HepG2 (cell line): Measurements from ENCODE around the gene RAC3. TPM values are rescaled to one million over a fixed set of nuclear protein-coding genes. Genes with fewer than 3 reads are reported as not detected.

Experiments used
- GATAD1 ChIP-seq: IDR thresholded peaks from 2 replicates; pipeline ENCODE4 v1.6.1; 2016; ENCODE audit warnings: missing genetic modification reagents, missing compliant biosample characterization
- KDM1A ChIP-seq: IDR thresholded peaks from 2 replicates; pipeline ENCODE4 v1.6.1; 2016; ENCODE audit warnings: missing compliant biosample characterization
- KDM4B ChIP-seq: sonication (generic); formaldehyde crosslinking; IDR thresholded peaks from 2 replicates; pipeline ENCODE4 v1.4.0; 2020; ENCODE audit warnings: missing genetic modification reagents
- MZF1 ChIP-seq: sonication (generic); formaldehyde crosslinking; IDR thresholded peaks from 2 replicates; pipeline ENCODE4 v1.8.1; 2023; ENCODE audit warnings: mild to moderate bottlenecking, missing genetic modification reagents, borderline replicate concordance
- YEATS4 ChIP-seq: sonication (generic); formaldehyde crosslinking; IDR thresholded peaks from 2 replicates; pipeline ENCODE4 v1.4.0; 2020; ENCODE audit warnings: missing genetic modification reagents, borderline replicate concordance
- ZMAT3 ChIP-seq: sonication (generic); formaldehyde crosslinking; conservative IDR thresholded peaks from 2 replicates; pipeline ENCODE4 v1.7.0; 2021; ENCODE audit warnings: missing genetic modification reagents
- ZNF333 ChIP-seq: sonication (generic); formaldehyde crosslinking; IDR thresholded peaks from 2 replicates; pipeline ENCODE4 v1.4.0; 2020; ENCODE audit warnings: mild to moderate bottlenecking, missing genetic modification reagents, borderline replicate concordance
- ZNF652 ChIP-seq: IDR thresholded peaks from 2 replicates; pipeline ENCODE4 v1.6.1; 2016; ENCODE audit warnings: low read depth, borderline replicate concordance
- ZNF776 ChIP-seq: sonication (generic); formaldehyde crosslinking; IDR thresholded peaks from 2 replicates; pipeline ENCODE4 v1.4.0; 2020; ENCODE audit warnings: mild to moderate bottlenecking, missing genetic modification reagents
- ZNF841 ChIP-seq: sonication (generic); formaldehyde crosslinking; IDR thresholded peaks from 2 replicates; pipeline ENCODE4 v1.8.1; 2023; ENCODE audit warnings: missing genetic modification reagents, borderline replicate concordance
- polyA plus RNA-seq, 8 experiments: library from polyadenylated mRNA; depleted of rRNA in 3 of 8; stranded (reverse) in 7 of 8; unstranded in 1 of 8; fragments of >200 nt; fragmentation: Illumina TruSeq in 4 of 8; extraction: Trizol in 4 of 8; gene quantifications; 2 replicates each; pipeline versions ENCODE4 v1.2.1 to v1.2.3, GENCODE V29; 2011 to 2016; ENCODE audit warnings: low read depth in 4 of 8, missing spikeins in 1 of 8, mixed read lengths in 1 of 8; ENCODE audit not compliant: insufficient read depth in 1 of 8
- total RNA-seq, 5 experiments: library from RNA; depleted of rRNA; stranded (reverse); fragments of >200 nt; fragmentation: Illumina TruSeq; extraction: Trizol; gene quantifications; 2 replicates each; pipeline ENCODE4 v1.2.3, GENCODE V29; 2016; ENCODE audit warnings: low read depth in 1 of 5
- TF ChIP-seq, protein P1 (sequence below): fragments of 450-650 bp; IDR thresholded peaks from 2 replicates; pipeline ENCODE4 v1.6.1; 2017
- TF ChIP-seq, protein P2 (sequence below): sonication (generic); formaldehyde crosslinking; IDR thresholded peaks from 2 replicates; pipeline ENCODE4 v1.4.0; 2020; ENCODE audit warnings: mild to moderate bottlenecking, missing genetic modification reagents
- TF ChIP-seq, protein P3 (sequence below): IDR thresholded peaks from 2 replicates; pipeline ENCODE4 v1.6.1; 2016; ENCODE audit warnings: low read depth, missing genetic modification reagents, missing compliant biosample characterization
- TF ChIP-seq, protein P4 (sequence below): sonication (generic); formaldehyde crosslinking; IDR thresholded peaks from 2 replicates; pipeline ENCODE4 v1.4.0; 2020; ENCODE audit warnings: missing genetic modification reagents

The RAC3 gene
- total and polyA plus RNA-seq, 2 of the 13 experiments (the other 11 are each of a cell fraction or from before 2014, with no cell fraction given): 10.5 to 21.3 TPM

DNA sequence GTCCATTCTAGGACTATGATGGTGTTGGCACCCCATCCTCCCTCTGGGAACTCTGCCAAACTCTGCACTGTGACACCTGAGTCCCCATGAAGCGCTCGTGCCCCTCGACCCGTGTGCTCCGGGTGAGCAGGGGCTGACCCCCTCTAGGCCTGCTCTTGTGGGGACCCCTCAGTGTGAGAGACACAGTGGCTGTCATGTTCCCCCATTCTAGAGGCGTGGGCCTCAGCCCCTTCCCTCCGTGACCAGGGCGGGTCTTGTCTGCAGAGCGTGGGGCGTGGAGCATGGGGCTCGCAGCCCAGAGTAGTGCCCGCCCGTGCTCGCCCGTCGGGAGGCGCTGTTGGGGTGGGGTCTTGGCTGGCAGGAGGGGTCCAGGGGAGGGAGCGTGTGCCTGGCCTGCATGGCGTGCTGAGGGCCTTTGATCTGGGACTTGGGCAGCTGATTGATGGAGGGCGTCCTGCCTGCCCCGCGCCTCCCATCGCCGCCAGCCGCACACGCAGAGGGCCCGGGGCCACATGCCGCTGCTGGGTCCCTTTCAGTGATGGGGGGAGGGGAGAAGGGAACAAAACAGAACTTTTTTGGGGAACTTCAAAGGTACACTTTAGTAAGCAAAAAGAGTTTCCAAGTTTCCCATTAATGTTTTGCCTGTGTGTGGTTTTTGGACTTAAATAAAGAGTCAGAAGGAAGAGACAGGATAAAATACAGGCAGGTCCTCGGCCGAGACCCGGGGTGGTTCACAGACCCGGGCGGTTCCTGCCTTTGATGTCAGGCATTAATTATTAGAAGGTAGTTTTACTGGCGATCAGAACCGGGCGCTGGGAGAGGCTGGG lies 31.3 kb upstream of the RAC3 start (continued):
- peak; percentile 19 for TF ChIP-seq YEATS4 (CRISPR knock-in tag)
- TF ChIP-seq ZNF776 (CRISPR knock-in tag): 0 out of 2 replicates have a peak, but pooled peaks have one; percentile 28
- TF ChIP-seq, protein P1, sequence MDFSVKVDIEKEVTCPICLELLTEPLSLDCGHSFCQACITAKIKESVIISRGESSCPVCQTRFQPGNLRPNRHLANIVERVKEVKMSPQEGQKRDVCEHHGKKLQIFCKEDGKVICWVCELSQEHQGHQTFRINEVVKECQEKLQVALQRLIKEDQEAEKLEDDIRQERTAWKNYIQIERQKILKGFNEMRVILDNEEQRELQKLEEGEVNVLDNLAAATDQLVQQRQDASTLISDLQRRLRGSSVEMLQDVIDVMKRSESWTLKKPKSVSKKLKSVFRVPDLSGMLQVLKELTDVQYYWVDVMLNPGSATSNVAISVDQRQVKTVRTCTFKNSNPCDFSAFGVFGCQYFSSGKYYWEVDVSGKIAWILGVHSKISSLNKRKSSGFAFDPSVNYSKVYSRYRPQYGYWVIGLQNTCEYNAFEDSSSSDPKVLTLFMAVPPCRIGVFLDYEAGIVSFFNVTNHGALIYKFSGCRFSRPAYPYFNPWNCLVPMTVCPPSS: no peak
- peak; percentile 67; the same call in 1 of the 2 replicates for TF ChIP-seq KDM4B (CRISPR knock-in tag)
- peak; percentile 42; the same call in 1 of the 2 replicates for TF ChIP-seq GATAD1
- 0 out of 2 replicates have a peak, but pooled peaks have one; percentile 37 for TF ChIP-seq MZF1 (CRISPR knock-in tag)
- TF ChIP-seq ZMAT3 (CRISPR knock-in tag): peak; percentile 79
- TF ChIP-seq, protein P2, sequence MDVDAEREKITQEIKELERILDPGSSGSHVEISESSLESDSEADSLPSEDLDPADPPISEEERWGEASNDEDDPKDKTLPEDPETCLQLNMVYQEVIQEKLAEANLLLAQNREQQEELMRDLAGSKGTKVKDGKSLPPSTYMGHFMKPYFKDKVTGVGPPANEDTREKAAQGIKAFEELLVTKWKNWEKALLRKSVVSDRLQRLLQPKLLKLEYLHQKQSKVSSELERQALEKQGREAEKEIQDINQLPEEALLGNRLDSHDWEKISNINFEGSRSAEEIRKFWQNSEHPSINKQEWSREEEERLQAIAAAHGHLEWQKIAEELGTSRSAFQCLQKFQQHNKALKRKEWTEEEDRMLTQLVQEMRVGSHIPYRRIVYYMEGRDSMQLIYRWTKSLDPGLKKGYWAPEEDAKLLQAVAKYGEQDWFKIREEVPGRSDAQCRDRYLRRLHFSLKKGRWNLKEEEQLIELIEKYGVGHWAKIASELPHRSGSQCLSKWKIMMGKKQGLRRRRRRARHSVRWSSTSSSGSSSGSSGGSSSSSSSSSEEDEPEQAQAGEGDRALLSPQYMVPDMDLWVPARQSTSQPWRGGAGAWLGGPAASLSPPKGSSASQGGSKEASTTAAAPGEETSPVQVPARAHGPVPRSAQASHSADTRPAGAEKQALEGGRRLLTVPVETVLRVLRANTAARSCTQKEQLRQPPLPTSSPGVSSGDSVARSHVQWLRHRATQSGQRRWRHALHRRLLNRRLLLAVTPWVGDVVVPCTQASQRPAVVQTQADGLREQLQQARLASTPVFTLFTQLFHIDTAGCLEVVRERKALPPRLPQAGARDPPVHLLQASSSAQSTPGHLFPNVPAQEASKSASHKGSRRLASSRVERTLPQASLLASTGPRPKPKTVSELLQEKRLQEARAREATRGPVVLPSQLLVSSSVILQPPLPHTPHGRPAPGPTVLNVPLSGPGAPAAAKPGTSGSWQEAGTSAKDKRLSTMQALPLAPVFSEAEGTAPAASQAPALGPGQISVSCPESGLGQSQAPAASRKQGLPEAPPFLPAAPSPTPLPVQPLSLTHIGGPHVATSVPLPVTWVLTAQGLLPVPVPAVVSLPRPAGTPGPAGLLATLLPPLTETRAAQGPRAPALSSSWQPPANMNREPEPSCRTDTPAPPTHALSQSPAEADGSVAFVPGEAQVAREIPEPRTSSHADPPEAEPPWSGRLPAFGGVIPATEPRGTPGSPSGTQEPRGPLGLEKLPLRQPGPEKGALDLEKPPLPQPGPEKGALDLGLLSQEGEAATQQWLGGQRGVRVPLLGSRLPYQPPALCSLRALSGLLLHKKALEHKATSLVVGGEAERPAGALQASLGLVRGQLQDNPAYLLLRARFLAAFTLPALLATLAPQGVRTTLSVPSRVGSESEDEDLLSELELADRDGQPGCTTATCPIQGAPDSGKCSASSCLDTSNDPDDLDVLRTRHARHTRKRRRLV (CRISPR knock-in tag): 0 out of 2 replicates have a peak, but pooled peaks have one; percentile 15
- no peak for TF ChIP-seq ZNF652
- peak; percentile 80; the same call in 1 of the 2 replicates for TF ChIP-seq ZNF333 (CRISPR knock-in tag)
- TF ChIP-seq, protein P3, sequence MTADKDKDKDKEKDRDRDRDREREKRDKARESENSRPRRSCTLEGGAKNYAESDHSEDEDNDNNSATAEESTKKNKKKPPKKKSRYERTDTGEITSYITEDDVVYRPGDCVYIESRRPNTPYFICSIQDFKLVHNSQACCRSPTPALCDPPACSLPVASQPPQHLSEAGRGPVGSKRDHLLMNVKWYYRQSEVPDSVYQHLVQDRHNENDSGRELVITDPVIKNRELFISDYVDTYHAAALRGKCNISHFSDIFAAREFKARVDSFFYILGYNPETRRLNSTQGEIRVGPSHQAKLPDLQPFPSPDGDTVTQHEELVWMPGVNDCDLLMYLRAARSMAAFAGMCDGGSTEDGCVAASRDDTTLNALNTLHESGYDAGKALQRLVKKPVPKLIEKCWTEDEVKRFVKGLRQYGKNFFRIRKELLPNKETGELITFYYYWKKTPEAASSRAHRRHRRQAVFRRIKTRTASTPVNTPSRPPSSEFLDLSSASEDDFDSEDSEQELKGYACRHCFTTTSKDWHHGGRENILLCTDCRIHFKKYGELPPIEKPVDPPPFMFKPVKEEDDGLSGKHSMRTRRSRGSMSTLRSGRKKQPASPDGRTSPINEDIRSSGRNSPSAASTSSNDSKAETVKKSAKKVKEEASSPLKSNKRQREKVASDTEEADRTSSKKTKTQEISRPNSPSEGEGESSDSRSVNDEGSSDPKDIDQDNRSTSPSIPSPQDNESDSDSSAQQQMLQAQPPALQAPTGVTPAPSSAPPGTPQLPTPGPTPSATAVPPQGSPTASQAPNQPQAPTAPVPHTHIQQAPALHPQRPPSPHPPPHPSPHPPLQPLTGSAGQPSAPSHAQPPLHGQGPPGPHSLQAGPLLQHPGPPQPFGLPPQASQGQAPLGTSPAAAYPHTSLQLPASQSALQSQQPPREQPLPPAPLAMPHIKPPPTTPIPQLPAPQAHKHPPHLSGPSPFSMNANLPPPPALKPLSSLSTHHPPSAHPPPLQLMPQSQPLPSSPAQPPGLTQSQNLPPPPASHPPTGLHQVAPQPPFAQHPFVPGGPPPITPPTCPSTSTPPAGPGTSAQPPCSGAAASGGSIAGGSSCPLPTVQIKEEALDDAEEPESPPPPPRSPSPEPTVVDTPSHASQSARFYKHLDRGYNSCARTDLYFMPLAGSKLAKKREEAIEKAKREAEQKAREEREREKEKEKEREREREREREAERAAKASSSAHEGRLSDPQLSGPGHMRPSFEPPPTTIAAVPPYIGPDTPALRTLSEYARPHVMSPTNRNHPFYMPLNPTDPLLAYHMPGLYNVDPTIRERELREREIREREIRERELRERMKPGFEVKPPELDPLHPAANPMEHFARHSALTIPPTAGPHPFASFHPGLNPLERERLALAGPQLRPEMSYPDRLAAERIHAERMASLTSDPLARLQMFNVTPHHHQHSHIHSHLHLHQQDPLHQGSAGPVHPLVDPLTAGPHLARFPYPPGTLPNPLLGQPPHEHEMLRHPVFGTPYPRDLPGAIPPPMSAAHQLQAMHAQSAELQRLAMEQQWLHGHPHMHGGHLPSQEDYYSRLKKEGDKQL (CRISPR knock-in tag): peak; percentile 38
- TF ChIP-seq ZNF841 (CRISPR knock-in tag): peak; percentile 12; the same call in 1 of the 2 replicates
- TF ChIP-seq, protein P4, sequence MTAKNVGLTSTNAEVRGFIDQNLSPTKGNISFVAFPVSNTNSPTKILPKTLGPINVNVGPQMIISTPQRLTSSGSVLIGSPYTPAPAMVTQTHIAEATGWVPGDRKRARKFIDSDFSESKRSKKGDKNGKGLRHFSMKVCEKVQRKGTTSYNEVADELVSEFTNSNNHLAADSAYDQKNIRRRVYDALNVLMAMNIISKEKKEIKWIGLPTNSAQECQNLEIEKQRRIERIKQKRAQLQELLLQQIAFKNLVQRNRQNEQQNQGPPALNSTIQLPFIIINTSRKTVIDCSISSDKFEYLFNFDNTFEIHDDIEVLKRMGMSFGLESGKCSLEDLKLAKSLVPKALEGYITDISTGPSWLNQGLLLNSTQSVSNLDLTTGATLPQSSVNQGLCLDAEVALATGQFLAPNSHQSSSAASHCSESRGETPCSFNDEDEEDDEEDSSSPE (CRISPR knock-in tag): no peak; the same call in 1 of the 2 replicates
- peak; percentile 59; the same call in 1 of the 2 replicates for TF ChIP-seq KDM1A (CRISPR knock-in tag)
